IPS-18a (cell line): ENCODE measurements around the gene ABCB4.
"Not testable (repeated sequence)": the region's sequence is repeated elsewhere in the genome, so short reads cannot be mapped to it uniquely, and the experiment has no call there.

Experiments used
- H3K27ac ChIP-seq: one replicate; pipeline ENCODE4 v1.5.1; 2013; ENCODE audit warnings: low read length
- H3K27me3 ChIP-seq: one replicate; pipeline ENCODE4 v1.6.1; 2013; ENCODE audit warnings: mild to moderate bottlenecking, low read length; ENCODE audit not compliant: control insufficient read depth, insufficient read depth
- H3K36me3 ChIP-seq: one replicate; pipeline ENCODE4 v1.6.1; 2013; ENCODE audit warnings: low read depth, low read length; ENCODE audit not compliant: control insufficient read depth
- H3K4me1 ChIP-seq: one replicate; pipeline ENCODE4 v1.6.1; 2013; ENCODE audit warnings: low read depth, low read length; ENCODE audit not compliant: control insufficient read depth
- H3K4me3 ChIP-seq: one replicate; pipeline ENCODE4 v1.5.1; 2013; ENCODE audit warnings: low read length
- H3K9ac ChIP-seq: one replicate; pipeline ENCODE4 v1.6.1; 2013; ENCODE audit warnings: mild to moderate bottlenecking, low read length, moderate library complexity
- H3K9me3 ChIP-seq: one replicate; pipeline ENCODE4 v1.6.1; 2013; ENCODE audit warnings: low read depth, low read length; ENCODE audit not compliant: control insufficient read depth

ABCB4 gene

GRCh38 chr7:87474533-87475358, 734 bp downstream of the ABCB4 start:
- H3K27ac ChIP-seq, result no peak overlapping the region
- H3K9me3 ChIP-seq, result no peaks in the 10 kb centered on the region
- peaks cover 13% of the 10 kb centered on the region for H3K4me1 ChIP-seq
- peak overlapping the region; percentile 60 for H3K4me3 ChIP-seq
- H3K36me3 ChIP-seq, result no peaks in the 10 kb centered on the region
- peaks cover 34% of the 10 kb centered on the region for H3K27me3 ChIP-seq
- peak overlapping the region; percentile 16 for H3K9ac ChIP-seq

DNA sequence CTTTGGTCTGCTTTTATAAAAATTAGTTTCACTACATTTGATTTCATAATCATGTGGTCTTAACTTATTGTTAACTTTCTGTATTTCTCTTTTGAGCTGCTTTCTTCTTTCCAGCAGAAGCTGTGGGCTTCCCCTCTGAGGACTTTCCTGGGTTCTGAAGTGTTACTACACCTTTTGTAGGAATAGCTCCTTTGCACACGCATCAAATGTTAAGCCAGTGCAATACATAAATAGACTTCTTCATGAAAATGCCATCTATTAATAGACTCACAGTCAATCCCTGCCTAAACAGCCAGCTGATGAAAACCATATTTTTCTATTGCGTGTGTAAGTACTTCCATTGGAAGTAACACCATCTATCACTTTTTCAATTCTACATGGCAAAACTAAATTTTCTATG, 1.5 kb downstream of the ABCB4 start:
- Histone ChIP-seq H3K4me1 (peaks cover 8% of the 10 kb centered on the region), H3K36me3 (no peaks in the 10 kb centered on the region), H3K27ac (no peak overlapping the region), H3K9me3 (no peaks in the 10 kb centered on the region), H3K9ac (no peak overlapping the region), H3K4me3 (no peak overlapping the region), H3K27me3 (peaks cover 34% of the 10 kb centered on the region)

- Histone ChIP-seq H3K9ac (no peak overlapping the region), H3K36me3 (no peaks in the 10 kb centered on the region), H3K4me1 (peaks cover 8% of the 10 kb centered on the region), H3K27me3 (peaks cover 34% of the 10 kb centered on the region), H3K27ac (no peak overlapping the region), H3K4me3 (no peak overlapping the region), H3K9me3 (no peaks in the 10 kb centered on the region)
These were observed 2.3 kb downstream of the ABCB4 start for GRCh38 chr7:87473192-87473591.

- H3K4me1 ChIP-seq, result peaks cover 8% of the 10 kb centered on the region
- H3K4me3 ChIP-seq, result no peak overlapping the region
- H3K27ac ChIP-seq, result no peak overlapping the region
- no peak overlapping the region for H3K9ac ChIP-seq
- H3K36me3 ChIP-seq, result no peaks in the 10 kb centered on the region
- H3K27me3 ChIP-seq, result peaks cover 24% of the 10 kb centered on the region
- no peaks in the 10 kb centered on the region for H3K9me3 ChIP-seq
These were observed 4.0 kb downstream of the ABCB4 start for GRCh38 chr7:87471473-87471872.

DNA sequence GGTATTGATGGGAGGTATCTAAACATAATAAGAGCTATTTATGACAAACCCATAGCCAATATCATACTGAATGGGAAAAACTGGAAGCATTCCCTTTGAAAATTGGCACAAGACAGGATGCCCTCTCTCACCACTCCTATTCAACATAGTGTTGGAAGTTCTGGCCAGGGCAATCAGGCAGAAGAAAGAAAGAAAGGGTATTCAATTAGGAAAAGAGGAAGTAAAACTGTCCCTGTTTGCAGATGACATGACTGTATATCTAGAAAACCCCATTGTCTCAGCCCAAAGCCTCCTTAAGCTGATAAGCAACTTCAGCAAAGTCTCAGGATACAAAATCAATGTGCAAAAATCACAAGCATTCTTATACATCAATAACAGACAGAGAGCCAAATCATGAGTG, 6.3 kb downstream of the ABCB4 start:
- not testable (repeated sequence) for H3K4me3 ChIP-seq, H3K36me3 ChIP-seq, H3K4me1 ChIP-seq, H3K27me3 ChIP-seq, H3K27ac ChIP-seq, H3K9me3 ChIP-seq, H3K9ac ChIP-seq

DNA sequence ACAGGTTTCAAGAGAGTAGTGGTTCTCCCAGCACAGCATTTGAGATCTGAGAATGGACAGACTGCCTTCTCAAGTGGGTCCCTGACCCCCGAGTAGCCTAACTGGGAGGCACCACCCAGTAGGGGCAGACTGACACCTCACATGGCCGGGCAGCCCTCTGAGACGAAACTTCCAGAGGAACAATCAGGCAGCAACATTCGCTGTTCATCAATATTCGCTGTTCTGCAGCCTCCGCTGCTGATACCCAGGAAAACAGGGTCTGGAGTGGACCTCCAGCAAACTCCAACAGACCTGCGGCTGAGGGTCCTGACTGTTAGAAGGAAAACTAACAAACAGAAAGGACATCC, 10.0 kb downstream of the ABCB4 start:
- not testable (repeated sequence) for H3K4me1 ChIP-seq, H3K27ac ChIP-seq, H3K36me3 ChIP-seq, H3K4me3 ChIP-seq, H3K9me3 ChIP-seq, H3K27me3 ChIP-seq, H3K9ac ChIP-seq

GRCh38 chr7:87464830-87465533, 10.5 kb downstream of the ABCB4 start:
- not testable (repeated sequence) for H3K27me3 ChIP-seq, H3K36me3 ChIP-seq, H3K9me3 ChIP-seq, H3K4me1 ChIP-seq, H3K27ac ChIP-seq, H3K9ac ChIP-seq
- H3K4me3 ChIP-seq, result peak overlapping the region; percentile 44

DNA sequence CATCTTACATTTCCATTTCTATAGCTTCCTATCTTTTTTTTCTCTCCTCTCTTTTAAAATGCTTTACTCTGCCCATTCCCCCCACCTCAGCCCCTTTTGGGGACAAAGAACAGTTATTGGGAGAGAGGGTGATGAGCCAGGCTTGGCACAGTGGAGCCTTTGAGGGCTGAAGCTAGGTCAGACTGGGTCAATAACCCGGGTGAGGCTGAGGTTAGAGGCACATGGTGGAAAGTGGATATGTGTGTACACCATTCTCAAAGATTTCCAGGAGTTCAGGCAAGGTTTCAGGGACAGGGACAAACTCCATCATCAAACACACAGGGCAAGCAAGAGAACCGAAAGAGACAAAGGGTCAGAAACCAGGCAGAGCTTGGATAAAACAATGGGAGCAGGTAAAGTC, 11.5 kb downstream of the ABCB4 start:
- peaks cover 6% of the 10 kb centered on the region for H3K4me1 ChIP-seq
- no peak overlapping the region for H3K27ac ChIP-seq
- H3K27me3 ChIP-seq, result no peaks in the 10 kb centered on the region
- no peak overlapping the region for H3K9ac ChIP-seq
- H3K9me3 ChIP-seq, result no peaks in the 10 kb centered on the region
- H3K36me3 ChIP-seq, result no peaks in the 10 kb centered on the region
- no peak overlapping the region for H3K4me3 ChIP-seq

GRCh38 chr7:87460444-87460843, 15.0 kb downstream of the ABCB4 start:
- H3K27ac ChIP-seq, H3K27me3 ChIP-seq: not testable (repeated sequence)

GRCh38 chr7:87459941-87460340, 15.5 kb downstream of the ABCB4 start:
- Histone ChIP-seq H3K9ac (no peak overlapping the region), H3K9me3 (no peaks in the 10 kb centered on the region), H3K4me3 (no peak overlapping the region), H3K4me1 (peaks cover 4% of the 10 kb centered on the region), H3K36me3 (no peaks in the 10 kb centered on the region), H3K27ac (no peak overlapping the region), H3K27me3 (no peaks in the 10 kb centered on the region)

More at GRCh38 chr7:87460444-87460843, 15.0 kb downstream of the ABCB4 start:
- not testable (repeated sequence) for H3K9ac ChIP-seq, H3K9me3 ChIP-seq, H3K4me3 ChIP-seq, H3K4me1 ChIP-seq, H3K36me3 ChIP-seq

- no peak overlapping the region for H3K4me3 ChIP-seq
- H3K9me3 ChIP-seq, result no peaks in the 10 kb centered on the region
- no peaks in the 10 kb centered on the region for H3K4me1 ChIP-seq
- H3K9ac ChIP-seq, result no peak overlapping the region
- no peak overlapping the region for H3K27ac ChIP-seq
- H3K36me3 ChIP-seq, result no peaks in the 10 kb centered on the region
- H3K27me3 ChIP-seq, result no peaks in the 10 kb centered on the region
These were observed 17.3 kb downstream of the ABCB4 start for GRCh38 chr7:87458148-87458547.

- no peak overlapping the region for H3K4me3 ChIP-seq
- no peak overlapping the region for H3K9ac ChIP-seq
- H3K27me3 ChIP-seq, result no peaks in the 10 kb centered on the region
- H3K27ac ChIP-seq, result no peak overlapping the region
- H3K36me3 ChIP-seq, result no peaks in the 10 kb centered on the region
- H3K4me1 ChIP-seq, result no peaks in the 10 kb centered on the region
- no peaks in the 10 kb centered on the region for H3K9me3 ChIP-seq
These were observed 19.2 kb downstream of the ABCB4 start for GRCh38 chr7:87456247-87456646.
